Astrocyte (in vitro differentiated cells and primary cell): Measurements from ENCODE around the gene MYEOV. TPM values are rescaled to one million over a fixed set of nuclear protein-coding genes. Genes with fewer than 3 reads are reported as not detected.

Experiments used
- DNase-seq: peaks from one replicate; pipeline ENCODE4 v3.0.0-alpha.2; 2010; ENCODE audit warnings: low read depth
- FAIRE-seq: peaks from 2 replicates; lab custom pipeline; 2011; peaks lifted over from hg19 to GRCh38; lab: Jason Lieb, UNC
- H2AFZ ChIP-seq: 2 replicates; pipeline ENCODE4 v1.6.0; 2012; ENCODE audit warnings: low read depth, low read length, inconsistent platforms
- H3K27ac ChIP-seq: 2 replicates; pipeline ENCODE4 v1.5.1; 2011; ENCODE audit warnings: low read depth, low read length, inconsistent platforms
- H3K27me3 ChIP-seq: 2 replicates; pipeline ENCODE4 v1.6.0; 2011; ENCODE audit warnings: low read length, inconsistent platforms; ENCODE audit not compliant: insufficient read depth
- H3K36me3 ChIP-seq: 2 replicates; pipeline ENCODE4 v1.5.1; 2011; ENCODE audit warnings: low read length, inconsistent platforms; ENCODE audit not compliant: insufficient read depth
- H3K4me1 ChIP-seq: 2 replicates; pipeline ENCODE4 v1.5.1; 2011; ENCODE audit warnings: low read length, inconsistent platforms; ENCODE audit not compliant: insufficient read depth
- H3K4me2 ChIP-seq: 2 replicates; pipeline ENCODE4 v1.6.0; 2012; ENCODE audit warnings: low read length, inconsistent platforms
- H3K4me3 ChIP-seq: 2 replicates; pipeline ENCODE4 v1.5.1; 2011; ENCODE audit warnings: low read depth, mild to moderate bottlenecking, low read length, inconsistent platforms; ENCODE audit not compliant: insufficient read depth
- H3K79me2 ChIP-seq: 2 replicates; pipeline ENCODE4 v1.6.0; 2012; ENCODE audit warnings: mild to moderate bottlenecking, low read length, inconsistent platforms; ENCODE audit not compliant: insufficient read depth
- H3K9ac ChIP-seq: 2 replicates; pipeline ENCODE4 v1.6.0; 2012; ENCODE audit warnings: mild to moderate bottlenecking, low read length, inconsistent platforms
- H3K9me3 ChIP-seq: 2 replicates; pipeline ENCODE4 v1.5.1; 2012; ENCODE audit warnings: low read depth, mild to moderate bottlenecking, low read length, inconsistent platforms; ENCODE audit not compliant: insufficient read depth
- H4K20me1 ChIP-seq: 2 replicates; pipeline ENCODE4 v1.6.0; 2012; ENCODE audit warnings: low read length, inconsistent platforms; ENCODE audit not compliant: insufficient read depth
- H3K27ac Mint-ChIP-seq: one replicate; pipeline ENCODE4 v1.8.0; 2021; ENCODE audit warnings: mild to moderate bottlenecking, mixed read lengths; ENCODE audit not compliant: unreplicated experiment
- H3K27me3 Mint-ChIP-seq: one replicate; pipeline ENCODE4 v1.8.0; 2021; ENCODE audit warnings: low read depth, mixed read lengths; ENCODE audit not compliant: unreplicated experiment
- H3K36me3 Mint-ChIP-seq: one replicate; pipeline ENCODE4 v1.8.0; 2021; ENCODE audit warnings: low read depth, mixed read lengths; ENCODE audit not compliant: unreplicated experiment
- H3K4me1 Mint-ChIP-seq: one replicate; pipeline ENCODE4 v1.8.0; 2021; ENCODE audit warnings: low read depth, mixed read lengths; ENCODE audit not compliant: unreplicated experiment
- H3K4me3 Mint-ChIP-seq: one replicate; pipeline ENCODE4 v1.8.0; 2021; ENCODE audit warnings: mild to moderate bottlenecking, moderate library complexity, mixed read lengths; ENCODE audit not compliant: unreplicated experiment
- H3K9me3 Mint-ChIP-seq: one replicate; pipeline ENCODE4 v1.8.0; 2021; ENCODE audit warnings: mild to moderate bottlenecking, mixed read lengths; ENCODE audit not compliant: unreplicated experiment
- CTCF ChIP-seq: IDR thresholded peaks from 2 replicates; pipeline ENCODE4 v1.5.1; 2011; ENCODE audit warnings: low read depth, mild to moderate bottlenecking, inconsistent platforms, low read length, moderate library complexity; ENCODE audit not compliant: insufficient read depth
- EZH2 ChIP-seq: IDR thresholded peaks from 2 replicates; pipeline ENCODE4 v1.6.1; 2012; ENCODE audit warnings: mild to moderate bottlenecking, low read length, inconsistent platforms; ENCODE audit not compliant: insufficient read depth
- total RNA-seq: library from RNA; stranded (reverse); gene quantifications from 2 replicates; pipeline ENCODE4 v1.2.1, GENCODE V29; 2021

The MYEOV gene
- total RNA-seq, 1 donor from 2014 or later: not detected

GRCh38 chr11:69303427-69303826 is 9.5 kb downstream of the MYEOV start:
- H3K36me3 ChIP-seq: no peaks in the 10 kb centered on the region
- H3K4me1 ChIP-seq: peaks cover 39% of the 10 kb centered on the region
- DNase-seq: no peak
- no peak overlapping the region for H3K27ac Mint-ChIP-seq
- H3K4me1 Mint-ChIP-seq: peaks cover 15% of the 10 kb centered on the region
- peaks cover 10% of the 10 kb centered on the region for H3K9me3 Mint-ChIP-seq
- no peaks in the 10 kb centered on the region for H3K27me3 ChIP-seq
- no peak overlapping the region for H3K9ac ChIP-seq
- no peaks in the 10 kb centered on the region for H3K79me2 ChIP-seq
- H3K36me3 Mint-ChIP-seq: peaks cover 2% of the 10 kb centered on the region
- no peak for TF ChIP-seq EZH2
- TF ChIP-seq CTCF: no peak
- no peak for FAIRE-seq
- no peak overlapping the region for H3K4me2 ChIP-seq
- no peak overlapping the region for H3K4me3 Mint-ChIP-seq
- H2AFZ ChIP-seq: no peak overlapping the region
- no peak overlapping the region for H3K27ac ChIP-seq
- no peaks in the 10 kb centered on the region for H3K9me3 ChIP-seq
- H4K20me1 ChIP-seq: no peaks in the 10 kb centered on the region
- H3K4me3 ChIP-seq: no peak overlapping the region
- peaks cover 44% of the 10 kb centered on the region for H3K27me3 Mint-ChIP-seq

GRCh38 chr11:69304258-69304657 is 10.3 kb downstream of the MYEOV start:
- no peak overlapping the region for H3K9ac ChIP-seq
- Mint-ChIP-seq H3K36me3 (peaks cover 2% of the 10 kb centered on the region), H3K4me1 (peaks cover 13% of the 10 kb centered on the region), H3K27me3 (peaks cover 52% of the 10 kb centered on the region), H3K9me3 (peaks cover 10% of the 10 kb centered on the region), H3K27ac (no peak overlapping the region), H3K4me3 (no peak overlapping the region)
- H3K4me2 ChIP-seq: no peak overlapping the region
- DNase-seq: no peak
- no peaks in the 10 kb centered on the region for H3K79me2 ChIP-seq
- TF ChIP-seq CTCF (no peak), EZH2 (no peak)
- H3K27ac ChIP-seq: no peak overlapping the region
- peaks cover 31% of the 10 kb centered on the region for H3K4me1 ChIP-seq
- no peak for FAIRE-seq
- H2AFZ ChIP-seq: no peak overlapping the region
- H3K9me3 ChIP-seq: no peaks in the 10 kb centered on the region
- no peak overlapping the region for H3K4me3 ChIP-seq
- no peaks in the 10 kb centered on the region for H4K20me1 ChIP-seq
- no peaks in the 10 kb centered on the region for H3K27me3 ChIP-seq
- H3K36me3 ChIP-seq: no peaks in the 10 kb centered on the region

- Histone ChIP-seq H3K27ac (no peak overlapping the region), H3K4me2 (no peak overlapping the region), H3K4me1 (peaks cover 27% of the 10 kb centered on the region), H3K9ac (no peak overlapping the region), H3K36me3 (no peaks in the 10 kb centered on the region), H2AFZ (no peak overlapping the region), H3K9me3 (no peaks in the 10 kb centered on the region), H4K20me1 (no peaks in the 10 kb centered on the region), H3K4me3 (no peak overlapping the region), H3K27me3 (no peaks in the 10 kb centered on the region), H3K79me2 (no peaks in the 10 kb centered on the region)
- peaks cover 10% of the 10 kb centered on the region for H3K9me3 Mint-ChIP-seq
- H3K36me3 Mint-ChIP-seq: peaks cover 2% of the 10 kb centered on the region
- FAIRE-seq (no peak), DNase-seq (no peak)
- H3K27ac Mint-ChIP-seq: no peak overlapping the region
- H3K27me3 Mint-ChIP-seq: peaks cover 54% of the 10 kb centered on the region
- H3K4me3 Mint-ChIP-seq: no peak overlapping the region
- TF ChIP-seq CTCF: no peak
- no peak for TF ChIP-seq EZH2
- peaks cover 13% of the 10 kb centered on the region for H3K4me1 Mint-ChIP-seq
Measured at GRCh38 chr11:69304686-69305085, 10.7 kb downstream of the MYEOV start.
